SK-N-DZ (cell line): Measurements from ENCODE around the gene HNRNPA2B1.
"Not testable (repeated sequence)": the region's sequence is repeated elsewhere in the genome, so short reads cannot be mapped to it uniquely, and the experiment has no call there.

Experiments
- DNase-seq: peaks from one replicate; pipeline ENCODE4 v3.0.0-alpha.2; 2015; ENCODE audit warnings: low spot score

HNRNPA2B1 gene

DNA sequence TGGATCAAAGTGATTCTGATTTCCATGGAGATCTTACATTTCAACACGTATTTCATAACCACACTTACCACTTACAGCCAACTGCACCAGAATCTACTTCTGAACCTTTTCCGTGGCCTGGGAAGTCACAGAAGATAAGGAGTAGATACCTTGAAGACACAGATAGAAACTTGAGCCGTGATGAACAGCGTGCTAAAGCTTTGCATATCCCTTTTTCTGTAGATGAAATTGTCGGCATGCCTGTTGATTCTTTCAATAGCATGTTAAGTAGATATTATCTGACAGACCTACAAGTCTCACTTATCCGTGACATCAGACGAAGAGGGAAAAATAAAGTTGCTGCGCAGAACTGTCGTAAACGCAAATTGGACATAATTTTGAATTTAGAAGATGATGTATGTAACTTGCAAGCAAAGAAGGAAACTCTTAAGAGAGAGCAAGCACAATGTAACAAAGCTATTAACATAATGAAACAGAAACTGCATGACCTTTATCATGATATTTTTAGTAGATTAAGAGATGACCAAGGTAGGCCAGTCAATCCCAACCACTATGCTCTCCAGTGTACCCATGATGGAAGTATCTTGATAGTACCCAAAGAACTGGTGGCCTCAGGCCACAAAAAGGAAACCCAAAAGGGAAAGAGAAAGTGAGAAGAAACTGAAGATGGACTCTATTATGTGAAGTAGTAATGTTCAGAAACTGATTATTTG is 15.3 kb downstream of the HNRNPA2B1 start:
- peak; percentile 29 for DNase-seq

DNA sequence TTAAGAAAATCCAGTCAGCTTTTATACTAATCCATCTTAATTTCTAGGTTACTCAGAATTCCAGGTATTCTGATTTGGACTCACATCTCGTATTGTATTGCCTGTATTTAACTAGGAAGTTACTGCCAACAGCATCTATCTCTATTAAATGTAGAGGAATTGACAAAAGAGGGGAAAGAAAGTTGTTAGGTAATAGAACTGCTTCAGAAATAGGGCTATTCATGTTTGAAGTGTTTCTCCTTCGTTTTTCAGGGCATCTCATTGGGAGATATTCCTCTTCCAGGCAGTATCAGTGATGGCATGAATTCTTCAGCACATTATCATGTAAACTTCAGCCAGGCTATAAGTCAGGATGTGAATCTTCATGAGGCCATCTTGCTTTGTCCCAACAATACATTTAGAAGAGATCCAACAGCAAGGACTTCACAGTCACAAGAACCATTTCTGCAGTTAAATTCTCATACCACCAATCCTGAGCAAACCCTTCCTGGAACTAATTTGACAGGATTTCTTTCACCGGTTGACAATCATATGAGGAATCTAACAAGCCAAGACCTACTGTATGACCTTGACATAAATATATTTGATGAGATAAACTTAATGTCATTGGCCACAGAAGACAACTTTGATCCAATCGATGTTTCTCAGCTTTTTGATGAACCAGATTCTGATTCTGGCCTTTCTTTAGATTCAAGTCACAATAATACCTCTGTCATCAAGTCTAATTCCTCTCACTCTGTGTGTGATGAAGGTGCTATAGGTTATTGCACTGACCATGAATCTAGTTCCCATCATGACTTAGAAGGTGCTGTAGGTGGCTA is 16.1 kb downstream of the HNRNPA2B1 start:
- DNase-seq: not testable (repeated sequence)

DNA sequence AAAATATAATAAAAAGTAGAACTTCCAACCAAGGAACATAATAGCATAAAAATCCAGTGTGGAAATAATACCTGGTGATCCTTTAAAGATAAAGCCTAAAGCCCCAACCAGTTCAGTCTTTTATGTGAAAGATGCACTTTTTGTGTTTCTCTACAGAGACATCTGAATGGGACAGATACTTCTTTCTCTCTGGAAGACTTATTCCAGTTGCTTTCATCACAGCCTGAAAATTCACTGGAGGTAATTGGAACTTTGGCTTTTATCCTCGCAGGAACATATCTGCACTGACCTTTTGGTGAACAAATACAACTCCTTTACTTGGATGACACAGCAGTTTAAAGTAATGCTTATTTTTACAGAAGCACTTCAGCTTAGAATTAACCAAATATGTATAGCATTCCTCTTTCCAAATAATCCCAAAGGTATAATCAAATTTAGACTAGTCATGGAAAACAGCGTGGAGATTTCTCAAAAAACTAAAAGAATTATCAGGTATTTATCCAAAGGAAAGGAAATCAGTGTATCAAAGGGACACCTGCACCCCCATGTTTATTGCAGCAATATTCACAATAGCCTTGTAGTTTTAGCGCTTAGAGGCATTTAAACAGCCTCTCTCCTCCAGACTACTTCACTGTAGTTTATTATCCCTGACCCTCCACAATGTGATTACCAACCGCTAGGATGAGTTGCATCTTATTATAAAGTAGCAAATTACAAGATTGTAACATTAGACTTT is 16.8 kb downstream of the HNRNPA2B1 start:
- no peak for DNase-seq

DNA sequence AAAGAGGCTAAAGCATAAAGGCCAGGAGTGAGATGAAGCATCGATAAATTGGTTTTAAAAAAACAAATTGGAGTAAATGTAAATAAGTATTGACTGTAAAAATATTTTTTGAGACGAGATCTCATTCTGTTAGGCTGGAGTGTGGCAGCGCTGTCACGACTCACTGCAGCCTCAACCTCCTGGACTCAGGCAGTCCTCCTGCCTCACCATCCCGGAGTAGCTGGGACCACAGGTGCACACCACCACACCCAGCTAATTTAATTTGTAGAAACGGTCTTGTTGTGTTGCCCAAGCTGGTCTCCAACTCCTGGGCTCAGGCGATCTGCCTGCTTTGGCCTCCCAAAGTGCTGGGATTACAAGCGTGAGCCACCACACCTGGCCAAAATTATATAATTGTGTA is 17.8 kb downstream of the HNRNPA2B1 start:
- peak; percentile 29 for DNase-seq

DNA sequence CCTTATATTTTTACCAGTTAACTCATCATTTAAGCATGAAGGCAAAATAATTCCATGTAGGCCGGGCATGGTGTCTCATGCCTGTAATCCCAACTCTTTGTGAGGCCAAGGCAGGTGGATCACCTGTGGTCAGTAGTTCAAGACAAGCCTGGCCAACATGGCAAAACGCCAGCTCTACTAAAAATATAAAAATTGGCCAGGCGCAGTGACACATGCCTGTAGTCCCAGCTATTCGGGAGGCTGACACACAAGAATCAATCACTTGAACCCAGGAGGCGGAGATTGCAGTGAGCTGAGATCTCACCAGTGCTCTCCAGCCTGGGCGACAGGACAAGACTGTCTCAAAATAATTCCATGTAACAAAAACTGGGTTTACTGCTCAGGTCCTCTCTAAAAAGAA is 18.3 kb downstream of the HNRNPA2B1 start:
- no peak for DNase-seq

DNA sequence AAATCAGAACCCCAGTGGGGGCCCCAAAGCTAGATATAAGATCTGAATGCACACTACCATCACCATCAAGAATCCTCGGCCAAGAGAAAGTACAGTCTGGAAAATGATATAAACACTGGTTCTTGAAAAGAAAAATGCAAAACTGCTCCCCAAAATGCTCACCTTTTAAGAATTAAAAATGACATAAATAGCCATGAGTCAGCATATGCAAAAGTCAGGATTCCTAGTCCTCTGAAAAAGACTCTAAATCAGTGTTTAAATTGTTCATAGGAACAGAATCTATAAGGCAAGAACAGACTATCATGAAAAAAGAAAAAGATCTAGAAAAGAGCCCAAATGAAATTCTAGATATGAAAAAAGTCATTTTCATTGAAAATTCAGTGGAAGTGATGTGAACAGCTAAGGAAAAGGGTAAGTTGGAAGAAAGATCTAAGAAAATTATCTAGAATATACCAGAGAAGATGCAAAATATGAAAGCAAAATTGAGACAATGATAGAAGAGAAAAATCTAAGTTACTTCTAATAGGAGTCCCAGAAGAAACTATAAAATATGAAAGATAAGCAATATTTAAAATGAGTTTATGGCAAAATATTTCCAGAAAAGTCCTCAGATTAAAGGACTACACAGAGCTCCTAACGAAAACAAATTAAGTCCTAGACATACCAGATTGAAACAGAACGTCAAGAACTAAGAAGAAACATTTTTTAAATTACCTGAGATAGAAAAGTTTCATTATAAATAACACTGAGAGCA is 18.9 kb downstream of the HNRNPA2B1 start:
- no peak for DNase-seq

DNA sequence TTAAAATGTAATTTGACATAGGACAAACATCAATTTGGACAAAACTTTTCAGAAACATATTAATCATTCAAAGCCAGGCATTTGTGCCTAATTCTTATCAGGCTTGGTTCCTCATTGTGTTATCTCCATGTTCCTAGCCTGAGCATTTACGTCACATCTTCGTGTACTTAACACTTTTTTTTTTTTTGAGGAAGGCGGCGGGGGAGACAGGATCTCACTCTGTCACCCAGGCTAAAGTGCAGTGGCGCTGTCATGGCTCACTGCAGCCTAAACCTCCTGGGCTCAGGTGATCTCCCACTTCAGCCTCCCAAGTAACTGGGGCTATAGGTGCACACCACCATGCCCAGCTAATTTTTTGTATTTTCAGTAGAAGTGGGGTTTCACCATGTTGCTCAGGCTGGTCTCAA is 19.8 kb downstream of the HNRNPA2B1 start:
- no peak for DNase-seq

DNA sequence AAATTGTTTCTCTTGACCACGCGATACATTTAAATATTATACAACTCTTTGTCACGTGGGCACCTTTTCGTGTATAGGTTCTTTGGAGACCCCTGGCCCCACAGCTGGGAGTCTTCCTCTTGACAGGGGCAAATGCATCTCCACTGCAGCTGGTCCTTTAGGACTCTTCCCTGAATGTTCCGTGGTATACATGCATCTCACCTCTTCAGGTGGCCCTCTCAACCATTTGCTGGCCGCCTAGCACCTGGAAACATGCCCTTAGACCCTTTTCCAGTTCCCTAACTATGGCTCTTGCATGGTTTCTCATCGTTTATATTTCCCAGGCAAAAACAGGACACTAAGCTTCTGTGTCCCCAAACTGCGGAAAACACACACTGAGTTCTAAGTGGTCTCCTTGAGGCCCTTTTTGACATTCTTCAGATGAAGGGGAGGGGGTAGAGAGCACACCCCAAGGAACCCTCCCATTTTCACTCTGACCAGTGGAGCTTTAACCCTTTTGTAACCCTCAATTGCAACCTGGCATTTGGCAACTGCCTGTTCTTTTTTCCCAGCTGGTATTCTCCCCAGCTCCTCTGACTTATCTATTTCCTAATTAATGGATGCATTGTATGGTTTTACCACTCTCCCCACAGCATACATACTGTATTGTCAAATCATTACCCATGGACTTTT is 20.6 kb downstream of the HNRNPA2B1 start:
- no peak for DNase-seq

DNA sequence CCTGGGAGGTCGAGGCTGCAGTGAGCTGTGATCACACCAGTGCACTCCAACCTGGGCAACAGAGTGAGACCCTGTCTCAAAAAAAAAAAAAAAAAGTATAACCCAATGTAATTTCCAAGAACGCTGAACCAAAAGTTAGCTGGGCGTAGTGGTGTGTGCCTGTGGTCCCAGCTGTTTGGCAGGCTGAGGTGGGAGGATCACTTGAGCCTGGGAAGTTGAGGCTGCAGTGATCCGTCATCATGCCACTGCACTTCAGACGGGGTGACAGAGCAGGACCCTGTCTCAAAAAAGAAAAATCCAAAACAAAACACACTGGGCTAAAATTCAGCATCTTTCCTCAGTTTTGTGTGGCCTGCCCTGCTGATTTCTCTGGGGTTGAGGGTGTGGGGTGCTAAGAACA is 21.1 kb downstream of the HNRNPA2B1 start:
- no peak for DNase-seq

DNA sequence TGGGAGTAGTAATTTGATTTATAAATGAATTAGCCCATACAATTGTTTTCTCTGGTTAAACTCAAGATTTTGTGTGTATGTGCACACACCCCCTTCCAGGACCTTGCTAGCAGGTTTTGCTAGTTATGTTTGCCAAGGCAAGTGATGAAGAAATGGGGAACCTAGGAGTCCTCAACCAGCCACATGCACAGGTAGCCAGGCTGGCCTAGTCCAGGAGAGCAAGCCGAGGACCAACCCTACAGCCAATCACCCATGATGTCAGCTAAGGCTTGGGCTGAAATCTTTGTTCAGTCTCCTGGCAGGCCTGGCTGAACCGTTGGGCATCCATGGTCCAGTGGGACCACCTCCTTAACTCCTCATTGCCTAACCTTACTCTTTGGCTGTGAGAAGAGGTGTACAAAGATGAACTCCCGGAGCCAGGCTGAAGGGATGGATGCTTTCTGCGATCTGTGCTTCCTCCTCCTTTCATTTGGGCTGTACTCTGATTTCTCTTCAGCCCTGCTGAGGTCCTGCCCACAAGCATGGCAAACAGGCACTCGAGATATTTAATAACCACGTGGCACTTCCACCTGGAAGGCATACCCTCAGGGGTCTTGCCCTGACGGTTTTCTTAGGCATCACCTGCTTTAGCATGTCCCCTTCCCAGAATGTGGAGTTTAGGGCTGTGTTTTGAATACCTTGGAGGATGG is 22.1 kb downstream of the HNRNPA2B1 start:
- DNase-seq: no peak

DNA sequence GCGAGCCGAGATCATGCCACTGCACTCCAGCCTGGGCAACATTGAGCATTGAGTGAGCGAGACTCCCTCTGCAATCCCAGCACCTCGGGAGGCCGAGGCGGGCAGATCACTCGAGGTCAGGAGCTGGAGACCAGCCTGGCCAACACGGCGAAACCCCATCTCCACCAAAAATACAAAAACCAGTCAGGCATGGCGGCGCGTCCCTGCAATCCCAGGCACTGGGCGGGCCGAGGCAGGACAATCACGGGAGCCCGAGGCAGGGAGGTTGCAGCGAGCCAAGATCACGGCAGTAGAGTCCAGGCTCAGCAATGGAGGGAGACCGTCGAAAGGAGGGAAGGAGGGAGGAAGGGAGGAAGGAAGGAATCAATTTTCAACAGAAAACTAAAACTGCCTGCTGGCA is 23.3 kb downstream of the HNRNPA2B1 start:
- DNase-seq: not testable (repeated sequence)

DNA sequence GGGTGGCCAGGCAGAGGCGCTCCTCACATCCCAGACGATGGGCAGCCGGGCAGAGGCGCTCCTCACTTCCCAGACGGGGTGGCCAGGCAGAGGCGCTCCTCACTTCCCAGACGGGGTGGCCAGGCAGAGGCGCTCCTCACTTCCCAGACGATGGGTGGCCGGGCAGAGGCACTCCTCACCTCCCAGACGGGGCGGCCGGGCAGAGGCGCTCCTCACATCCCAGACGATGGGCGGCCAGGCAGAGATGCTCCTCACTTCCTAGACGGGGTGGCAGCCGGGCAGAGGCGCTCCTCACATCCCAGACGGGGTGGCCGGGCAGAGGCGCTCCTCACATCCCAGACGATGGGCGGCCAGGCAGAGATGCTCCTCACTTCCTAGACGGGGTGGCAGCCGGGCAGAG is 23.9 kb downstream of the HNRNPA2B1 start:
- not testable (repeated sequence) for DNase-seq

DNA sequence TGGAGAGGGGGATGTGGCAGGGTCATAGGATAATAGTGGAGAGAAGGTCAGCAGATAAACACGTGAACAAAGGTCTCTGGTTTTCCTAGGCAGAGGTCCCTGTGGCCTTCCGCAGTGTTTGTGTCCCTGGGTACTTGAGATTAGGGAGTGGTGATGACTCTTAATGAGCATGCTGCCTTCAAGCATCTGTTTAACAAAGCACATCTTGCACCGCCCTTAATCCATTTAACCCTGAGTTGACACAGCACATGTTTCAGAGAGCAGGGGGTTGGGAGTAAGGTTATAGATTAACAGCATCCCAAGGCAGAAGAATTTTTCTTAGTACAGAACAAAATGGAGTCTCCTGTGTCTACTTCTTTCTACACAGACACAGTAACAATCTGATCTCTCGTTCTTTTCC is 24.6 kb downstream of the HNRNPA2B1 start:
- not testable (repeated sequence) for DNase-seq

DNA sequence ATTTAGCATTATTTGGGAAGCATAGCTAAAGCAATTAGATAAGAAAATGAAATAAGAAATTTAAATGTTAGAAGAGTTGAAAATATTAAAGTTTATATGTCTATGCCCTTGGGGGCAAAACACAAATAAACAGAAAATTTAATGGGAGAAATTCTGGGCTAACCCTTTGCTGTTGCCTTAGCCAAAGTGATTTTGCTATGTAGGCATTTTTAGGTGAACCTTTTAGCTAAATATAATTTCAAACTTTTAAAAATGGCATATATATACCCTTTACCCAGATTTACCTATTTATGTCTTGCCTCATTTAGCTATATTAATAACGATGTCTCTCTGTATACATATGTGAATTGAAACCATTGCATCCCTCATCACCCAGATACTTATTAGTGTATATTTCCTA is 28.5 kb downstream of the HNRNPA2B1 start:
- DNase-seq: no peak

DNA sequence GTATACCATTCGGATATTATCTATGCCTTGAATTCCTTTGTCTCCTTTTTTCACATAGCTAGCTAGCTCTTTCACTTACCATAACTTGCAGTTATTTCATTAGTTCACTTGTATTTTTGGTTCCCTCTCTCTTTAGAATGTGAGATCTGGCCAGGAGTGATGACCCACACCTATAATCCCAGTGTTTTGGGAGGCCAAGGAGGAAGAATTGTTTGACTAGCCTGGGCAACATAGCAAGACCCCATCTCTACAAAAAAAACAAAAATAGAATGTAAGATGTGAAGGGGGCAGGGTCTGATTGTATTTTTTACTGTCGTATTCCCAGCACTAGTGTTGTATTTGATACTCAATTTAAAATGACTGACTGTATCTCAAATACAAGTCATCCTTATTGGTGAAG is 28.9 kb downstream of the HNRNPA2B1 start:
- DNase-seq: no peak

DNA sequence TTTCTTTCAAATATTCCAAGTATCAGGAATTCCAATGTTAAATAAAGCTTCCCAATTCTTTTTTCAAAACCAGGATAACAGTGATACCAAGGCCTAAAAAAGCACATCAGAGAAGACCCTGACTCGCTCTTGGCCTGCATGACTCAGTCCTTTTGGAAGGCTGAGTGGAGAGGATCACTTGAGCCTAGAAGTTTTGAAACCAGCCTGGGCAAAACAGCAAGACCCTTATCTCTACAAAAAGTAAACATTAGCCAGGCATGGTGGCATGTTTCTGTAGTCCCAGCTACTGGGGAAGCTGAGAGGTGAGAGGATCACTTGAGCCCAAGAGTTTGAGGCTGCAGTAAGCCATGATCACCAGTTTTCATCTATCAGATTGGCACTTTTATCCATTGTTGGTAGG is 29.9 kb downstream of the HNRNPA2B1 start:
- no peak for DNase-seq

DNA sequence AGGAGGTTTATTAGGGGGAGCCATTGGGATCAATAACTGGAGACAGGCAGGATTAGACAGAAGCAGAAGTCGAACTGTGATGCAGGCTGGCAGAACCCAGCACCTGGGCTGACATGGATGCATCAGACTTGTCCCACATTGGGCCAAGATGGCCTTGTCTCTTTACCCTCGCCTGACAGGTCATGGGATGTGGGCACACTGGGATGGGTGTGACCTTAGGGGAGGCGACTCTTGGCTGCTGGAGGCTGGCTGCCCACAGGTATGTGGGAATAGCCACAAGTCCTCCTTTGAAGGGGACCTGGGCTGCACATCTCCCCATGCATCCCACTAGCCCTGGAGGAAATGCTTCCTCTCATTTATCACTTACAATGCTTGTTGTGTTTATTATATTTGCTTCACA is 31.3 kb downstream of the HNRNPA2B1 start:
- DNase-seq: no peak

DNA sequence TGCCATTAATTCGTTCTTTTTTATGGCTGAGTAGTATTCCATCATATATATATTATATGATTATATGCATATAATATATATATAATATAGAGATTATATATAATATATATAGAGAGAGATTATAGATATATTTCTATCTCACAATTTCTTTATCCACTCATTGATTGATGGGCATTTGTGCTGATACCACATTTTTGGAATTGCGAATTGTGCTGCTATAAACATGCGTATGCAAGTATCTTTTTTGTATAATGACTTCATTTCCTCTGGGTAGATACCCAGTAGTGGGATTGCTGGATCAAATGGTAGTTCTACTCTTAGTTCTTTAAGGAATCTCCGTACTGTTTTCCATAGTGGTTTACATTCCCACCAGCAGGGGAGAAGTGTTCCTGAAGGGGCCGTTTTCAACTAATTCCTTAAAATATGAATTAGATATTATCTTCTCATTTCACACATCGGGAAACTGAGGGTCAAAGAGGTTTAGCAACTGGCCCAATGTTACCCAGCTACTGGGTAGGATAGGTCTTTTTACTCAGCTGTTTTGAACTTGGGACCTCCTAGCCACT is 32.0 kb downstream of the HNRNPA2B1 start:
- no peak for DNase-seq

DNA sequence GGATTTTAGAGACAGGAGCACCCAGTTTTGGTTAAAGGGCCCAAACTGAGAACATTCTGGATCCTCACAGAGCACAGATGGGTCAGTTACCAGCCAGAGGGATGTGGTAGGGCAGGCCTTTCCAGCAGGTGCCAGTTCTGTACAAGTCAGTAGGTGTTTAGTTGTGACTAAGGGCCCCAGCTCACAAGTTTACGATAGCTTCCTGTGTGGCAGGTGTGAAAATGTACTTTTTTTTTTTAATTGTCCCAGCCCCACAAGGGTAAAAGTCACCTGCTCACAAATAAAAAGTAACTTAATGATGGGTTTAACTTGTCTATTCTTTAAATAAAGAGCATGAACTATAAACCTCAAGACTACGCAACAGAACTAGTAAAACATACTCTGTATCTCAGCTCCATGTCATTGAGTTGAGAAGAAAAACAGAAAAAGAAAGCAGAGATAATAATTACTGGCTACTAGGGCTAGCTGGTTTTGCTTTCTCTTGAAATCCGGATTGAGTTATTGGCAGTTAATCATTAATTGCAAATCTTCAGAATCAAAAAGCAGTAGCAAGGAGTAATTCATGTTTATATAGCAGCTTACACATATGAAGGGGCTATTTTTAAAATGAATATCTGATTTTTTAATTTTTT is 33.1 kb downstream of the HNRNPA2B1 start:
- DNase-seq: no peak
